GM23338 (cell line): Measurements from ENCODE around the gene WDR17.

Experiments used
- CREB1 ChIP-seq: fragments of 250-450 bp; sonication (Bioruptor Pico); IDR thresholded peaks from 2 replicates; pipeline ENCODE4 v1.5.0; 2020; ENCODE audit warnings: low read depth, mild to moderate bottlenecking, moderate library complexity
- CTCF ChIP-seq, 2 experiments: fragments of 200-600 bp in 1 of 2; sonication (generic) in 1 of 2; conservative IDR thresholded peaks; 2 replicates each; pipeline versions ENCODE4 v1.5.1 to v1.6.1; 2016 to 2017; ENCODE audit warnings: antibody characterized with exemption in 2 of 2, low read depth in 2 of 2, mild to moderate bottlenecking in 2 of 2, moderate library complexity in 1 of 2
- ETS1 ChIP-seq: IDR thresholded peaks from 2 replicates; pipeline ENCODE4 v1.6.1; 2016; ENCODE audit warnings: antibody characterized with exemption
- EZH2 ChIP-seq: fragments of 200-600 bp; sonication (generic); IDR thresholded peaks from one replicate; pipeline ENCODE4 v1.8.0; 2017; ENCODE audit warnings: antibody characterized with exemption, mild to moderate bottlenecking, low read depth; ENCODE audit not compliant: unreplicated experiment
- EZH2phosphoT487 ChIP-seq: fragments of 200-600 bp; sonication (generic); IDR thresholded peaks from one replicate; pipeline ENCODE4 v1.8.1; 2018; ENCODE audit warnings: antibody characterized with exemption; ENCODE audit not compliant: unreplicated experiment
- JUNB ChIP-seq: IDR thresholded peaks from one replicate; pipeline ENCODE4 v1.6.1; 2016; ENCODE audit warnings: antibody characterized with exemption; ENCODE audit not compliant: unreplicated experiment
- NANOG ChIP-seq: IDR thresholded peaks from 2 replicates; pipeline ENCODE4 v1.6.1; 2016; ENCODE audit warnings: antibody characterized with exemption, borderline replicate concordance
- POLR2AphosphoS5 ChIP-seq: IDR thresholded peaks from 2 replicates; pipeline ENCODE4 v1.6.1; 2016; ENCODE audit warnings: antibody characterized with exemption, low read depth
- REST ChIP-seq: IDR thresholded peaks from one replicate; pipeline ENCODE4 v1.6.1; 2018; ENCODE audit warnings: antibody characterized with exemption; ENCODE audit not compliant: unreplicated experiment
- STAT1 ChIP-seq: IDR thresholded peaks from one replicate; pipeline ENCODE4 v1.6.1; 2016; ENCODE audit warnings: antibody characterized with exemption; ENCODE audit not compliant: unreplicated experiment
- ZNF114 ChIP-seq: fragments of 250-450 bp; sonication (Bioruptor Pico); IDR thresholded peaks from 2 replicates; pipeline ENCODE4 v1.5.0; 2020; ENCODE audit warnings: mild to moderate bottlenecking, moderate library complexity
- ZNF331 ChIP-seq: fragments of 250-450 bp; sonication (Bioruptor Pico); IDR thresholded peaks from 2 replicates; pipeline ENCODE4 v1.5.0; 2020; ENCODE audit warnings: low read depth, mild to moderate bottlenecking, moderate library complexity

GRCh38 chr4:176042195-176042594, 23.4 kb upstream of the WDR17 start:
- TF ChIP-seq CTCF (conservative IDR thresholded peaks at IDR 0.05; ENCODE audit: low read depth in 2 of 2), result no peak
- TF ChIP-seq POLR2AphosphoS5, result no peak
- TF ChIP-seq EZH2, result no peak
- TF ChIP-seq EZH2phosphoT487, result no peak
- TF ChIP-seq REST, result no peak
- no peak for TF ChIP-seq ETS1
- no peak for TF ChIP-seq JUNB
- no peak for TF ChIP-seq NANOG
- no peak for TF ChIP-seq CREB1 (CRISPR knock-in tag)
- no peak for TF ChIP-seq STAT1
- no peak for TF ChIP-seq ZNF114
- TF ChIP-seq ZNF331, result no peak
